ENCODE results near the gene NGFR.
A peak's percentile ranks its signal among the peaks of the same experiment; 100 is the strongest.
"Not testable (repeated sequence)": the region's sequence is repeated elsewhere in the genome, so short reads cannot be mapped to it uniquely, and the experiment has no call there.

Gene NGFR

DNA sequence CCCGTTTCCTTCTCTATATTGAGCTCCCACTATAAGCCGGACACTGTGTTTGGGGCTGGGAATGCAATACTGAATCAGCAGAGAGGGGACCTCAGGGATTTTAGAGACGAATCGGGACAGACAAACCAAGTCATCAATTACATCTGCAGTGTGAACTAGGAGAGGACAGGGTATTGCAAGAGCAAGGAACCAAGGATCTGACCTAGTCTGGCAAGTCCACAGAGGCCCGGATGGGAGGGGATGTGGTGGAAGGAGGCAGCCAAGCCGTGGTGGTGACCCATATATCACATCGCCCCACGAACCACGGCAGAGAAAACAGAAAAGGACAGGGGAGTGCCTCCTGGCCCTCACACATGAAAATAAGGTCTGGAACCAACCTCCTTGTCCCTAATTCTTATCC, 52.5 kb downstream of the NGFR start:
- no peak for DNase-seq

DNA sequence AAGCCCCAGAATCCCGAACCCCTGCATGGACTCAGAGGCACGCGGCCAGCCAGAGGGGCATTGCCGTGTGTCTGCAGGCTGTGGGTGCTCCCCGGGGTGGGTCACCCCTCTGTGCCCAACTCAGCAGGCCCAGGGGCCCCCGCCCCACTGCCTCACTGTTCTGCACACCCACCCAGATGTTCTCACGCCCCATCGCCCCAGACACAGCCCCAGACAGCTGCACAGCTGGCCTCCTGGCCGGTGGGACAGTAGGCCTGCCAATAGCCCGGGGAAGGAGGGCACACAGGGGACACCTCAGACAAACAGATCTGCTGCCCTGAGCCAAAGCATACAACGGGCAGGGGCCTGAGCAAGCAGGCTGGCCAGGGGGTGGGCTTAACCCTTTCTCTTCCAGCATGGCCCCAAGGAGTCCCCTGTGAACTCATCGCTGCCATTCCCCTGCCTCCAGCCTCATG, 53.0 kb downstream of the NGFR start:
- no peak for DNase-seq

DNA sequence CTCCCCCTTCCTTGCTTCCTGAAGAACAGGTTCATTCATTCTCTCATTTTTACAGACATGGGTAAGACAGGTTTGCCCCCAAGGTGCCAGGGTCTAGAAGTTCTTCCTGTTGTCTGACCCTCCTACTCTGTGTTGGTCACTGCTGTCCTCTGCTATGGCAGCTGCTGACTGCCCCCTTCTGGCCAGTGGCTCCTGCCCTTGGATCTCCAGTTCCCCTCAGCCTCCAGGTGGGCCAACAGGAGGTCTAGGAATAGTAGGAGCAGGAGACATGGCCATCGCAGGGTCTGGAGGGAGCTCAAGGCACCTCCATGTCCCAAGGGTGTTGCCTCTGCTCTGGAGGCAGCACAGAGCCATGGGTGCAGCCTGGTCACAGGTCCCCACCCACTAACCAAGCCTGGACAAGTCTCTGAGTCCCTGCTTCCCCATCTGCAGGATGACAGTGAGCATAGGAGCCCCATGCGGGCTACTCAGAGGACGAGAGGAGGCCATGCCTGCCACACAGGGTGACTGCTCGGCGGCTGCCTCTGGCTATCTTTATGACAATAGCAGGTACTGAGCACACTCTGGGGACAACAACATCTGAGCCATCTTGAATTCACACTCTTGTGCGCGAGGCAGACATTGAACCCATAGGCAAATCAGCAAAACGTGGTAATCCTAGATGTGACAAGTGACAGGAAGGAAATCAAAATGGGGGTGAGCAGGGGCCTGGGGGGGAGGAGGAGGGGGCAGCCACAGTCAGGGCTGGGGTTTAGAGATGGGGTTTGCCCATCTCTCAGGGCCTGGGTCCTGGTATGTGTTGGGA, 53.6 kb downstream of the NGFR start:
- no peak for DNase-seq

DNA sequence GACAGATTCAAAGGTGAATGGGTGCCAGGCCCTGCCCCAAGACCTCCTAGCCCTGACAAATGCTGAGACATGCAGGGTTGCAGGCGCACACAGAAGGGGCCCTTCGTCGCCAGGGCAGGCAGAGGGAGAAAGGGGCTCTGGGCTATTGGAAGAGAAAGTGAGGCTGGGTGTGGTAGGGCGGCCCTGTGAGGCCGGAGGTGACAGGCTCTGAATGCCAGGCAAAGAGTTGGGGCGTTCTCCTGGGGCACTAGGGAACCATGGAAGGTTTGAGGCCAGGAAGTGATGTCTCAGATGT, 54.2 kb downstream of the NGFR start:
- no peak for DNase-seq

DNA sequence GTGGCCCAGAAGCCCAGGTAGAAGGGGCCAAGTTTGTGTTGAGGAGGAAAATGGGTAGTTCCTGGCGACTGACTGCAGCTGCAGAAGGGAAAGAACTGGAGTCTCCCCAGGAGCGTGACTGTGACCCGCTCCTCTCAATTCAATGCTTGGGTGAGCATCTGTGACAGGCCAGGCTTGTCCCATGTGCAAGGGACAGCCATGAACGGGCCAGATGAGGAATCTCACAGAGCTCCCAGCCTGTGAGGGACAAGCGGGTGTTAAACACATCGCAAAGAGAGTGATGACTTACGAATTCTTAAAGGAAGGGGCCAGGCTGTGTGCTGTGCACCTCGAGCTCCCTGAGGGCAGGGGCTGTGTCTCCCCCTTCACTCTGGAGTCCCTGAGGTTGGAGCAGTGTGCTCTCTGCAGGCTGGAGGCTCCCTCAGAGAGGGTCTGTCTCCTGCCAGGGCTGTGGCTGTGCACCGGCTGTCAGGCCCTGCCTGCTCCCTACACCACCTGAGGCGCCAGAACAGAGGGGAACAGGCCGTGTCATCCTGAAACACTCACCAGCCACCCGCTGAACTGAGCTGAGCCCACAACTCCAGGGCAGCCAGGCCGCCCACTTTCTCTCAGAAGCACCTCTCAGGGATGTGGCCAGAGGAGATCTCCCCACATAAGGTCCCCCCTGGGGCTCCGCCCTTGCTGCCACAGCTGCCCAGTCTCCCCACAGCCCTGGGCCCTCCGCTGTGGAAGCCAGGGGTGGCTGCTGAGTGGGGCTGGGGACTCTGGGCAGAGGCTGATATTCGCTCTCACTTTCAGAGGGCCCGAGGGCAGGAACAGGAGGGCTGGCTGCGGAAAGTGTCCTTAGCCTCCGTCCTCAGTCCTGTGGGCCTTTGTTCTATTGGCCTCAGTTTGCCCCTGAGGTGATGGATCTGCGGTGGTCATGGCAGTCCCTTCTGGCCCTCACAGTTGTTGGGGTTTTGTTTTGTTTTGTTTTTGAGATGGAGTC, 54.9 kb downstream of the NGFR start:
- DNase-seq, result no peak

DNA sequence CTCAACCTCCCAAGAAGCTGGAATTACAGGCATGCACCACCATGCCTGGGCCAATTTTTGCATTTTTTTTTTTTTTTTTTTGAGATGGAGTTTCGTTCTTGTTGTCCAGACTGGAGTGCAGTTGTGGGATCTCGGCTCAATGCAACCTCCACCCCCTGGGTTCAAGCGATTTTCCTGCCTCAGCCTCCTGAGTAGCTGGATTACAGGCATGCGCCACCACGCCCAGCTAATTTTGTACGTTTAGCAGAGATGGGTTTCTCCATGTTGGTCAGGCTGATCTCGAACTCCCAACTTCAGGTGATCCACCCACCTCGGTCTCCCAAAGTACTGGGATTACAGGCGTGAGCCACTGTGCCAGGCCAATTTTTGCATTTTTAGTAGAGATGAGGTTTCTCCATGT, 55.7 kb downstream of the NGFR start:
- not testable (repeated sequence) for DNase-seq

DNA sequence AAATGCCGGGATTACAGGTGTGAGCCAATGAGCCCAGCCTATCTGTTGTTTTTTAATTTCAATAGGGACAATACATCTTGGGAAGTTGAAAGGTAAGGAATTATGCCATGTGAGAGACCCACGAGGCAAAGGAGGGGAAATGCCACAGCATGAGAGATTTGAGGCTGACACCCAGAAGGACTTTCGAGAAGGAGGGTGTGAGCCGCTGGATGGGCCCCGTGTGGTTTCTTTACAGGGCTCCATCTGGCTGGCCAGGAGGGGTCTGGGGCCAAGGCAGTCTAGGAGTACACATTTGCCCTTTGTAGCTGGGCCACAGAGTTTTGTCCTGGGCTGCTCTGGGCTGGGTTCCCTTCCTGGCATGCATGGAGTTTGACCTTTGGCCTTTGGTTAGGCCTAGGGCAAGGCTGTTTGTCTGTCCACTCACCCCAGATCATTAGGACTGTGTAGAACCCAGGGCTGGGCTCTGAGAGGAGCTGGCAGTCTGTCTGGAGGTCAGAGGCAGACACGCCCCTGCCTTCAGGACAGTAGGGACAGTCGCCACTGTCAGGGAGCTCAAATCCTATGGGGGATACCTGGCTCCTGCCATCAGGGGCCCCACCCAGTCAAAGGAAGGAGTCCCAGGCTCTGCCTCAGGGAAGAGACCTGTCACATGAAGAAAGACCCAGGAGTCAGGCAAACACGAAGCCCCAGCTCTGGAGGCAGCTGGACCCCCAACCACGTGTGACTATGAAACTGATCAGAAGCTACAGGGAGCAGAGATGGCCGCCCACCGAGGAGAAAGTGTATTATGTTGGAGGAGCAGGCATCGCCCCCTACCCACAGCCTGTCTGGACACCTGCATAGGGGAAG, 56.4 kb downstream of the NGFR start:
- no peak for DNase-seq

GRCh38 chr17:49552070-49552751, 57.1 kb downstream of the NGFR start:
- no peak for DNase-seq

DNA sequence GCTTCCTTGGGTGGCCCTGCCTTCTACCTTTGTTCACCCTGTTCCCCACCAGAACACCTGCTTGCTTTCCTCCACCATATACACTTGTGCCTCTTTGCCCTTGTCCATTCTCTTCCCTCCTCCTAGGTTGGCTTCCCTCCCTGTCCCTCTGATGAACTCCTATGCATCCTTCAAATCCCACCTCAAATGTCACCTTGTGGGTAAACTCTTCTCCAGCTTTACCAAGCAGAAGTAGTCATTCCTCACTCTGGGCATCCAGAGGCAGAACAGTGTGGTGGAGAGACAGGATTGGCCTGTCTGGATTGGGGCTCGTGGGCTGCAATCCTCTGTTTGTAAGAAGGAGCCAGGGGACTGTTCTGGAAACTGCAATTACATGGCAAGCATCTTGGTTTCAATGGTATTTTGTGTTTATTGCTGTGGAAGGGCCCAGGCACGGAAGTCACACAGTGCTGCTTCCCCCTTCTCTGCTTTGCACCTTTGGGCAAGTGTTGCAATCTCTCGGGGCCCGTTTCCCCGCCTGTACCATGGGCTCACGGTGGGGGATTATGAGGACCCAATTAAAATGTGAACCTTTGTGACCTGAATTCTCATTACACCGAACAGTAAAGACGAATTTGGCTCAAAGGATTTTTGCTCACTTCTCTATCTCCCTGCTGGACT, 58.7 kb downstream of the NGFR start:
- no peak for DNase-seq

DNA sequence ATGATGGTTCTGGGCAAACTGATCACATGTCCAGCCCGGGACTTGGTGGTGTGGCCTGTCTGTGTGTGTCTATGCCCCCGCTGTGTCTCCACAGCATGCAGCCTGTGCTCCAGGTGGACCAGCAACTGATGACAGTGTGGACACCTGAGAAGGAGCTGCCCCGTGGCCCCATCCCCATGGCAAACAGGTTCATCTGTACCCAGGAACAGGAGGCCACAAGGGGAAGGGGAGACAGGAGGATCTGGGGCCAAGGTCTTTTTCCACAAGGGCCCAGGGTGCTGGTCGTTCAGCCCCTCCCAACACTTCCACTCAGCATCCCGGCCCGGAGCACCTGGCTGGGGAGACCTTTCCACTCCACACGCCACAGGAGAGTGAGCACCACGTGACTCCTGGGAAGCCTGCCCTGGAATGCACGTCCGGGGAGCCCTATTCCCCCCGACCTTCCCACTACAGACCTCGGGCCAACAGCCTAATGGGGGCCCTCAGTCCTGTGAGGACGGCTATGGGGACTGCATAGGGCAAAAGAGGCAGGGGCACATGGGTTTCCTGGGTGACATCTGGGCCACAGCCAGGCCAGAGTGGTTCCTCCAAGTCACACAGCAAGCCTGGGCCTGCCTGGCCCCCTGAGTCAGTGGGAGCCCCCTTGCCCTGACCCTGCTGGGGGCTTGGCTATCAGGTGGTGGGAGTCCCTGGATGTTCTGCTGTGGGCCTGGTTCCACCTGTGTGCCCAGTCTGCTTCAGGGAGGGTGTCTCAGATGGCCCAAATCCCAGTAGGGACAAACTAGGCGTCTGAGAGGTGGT, 59.8 kb downstream of the NGFR start:
- no peak for DNase-seq

GRCh38 chr17:49555495-49556222, 60.6 kb downstream of the NGFR start:
- DNase-seq, result no peak

DNA sequence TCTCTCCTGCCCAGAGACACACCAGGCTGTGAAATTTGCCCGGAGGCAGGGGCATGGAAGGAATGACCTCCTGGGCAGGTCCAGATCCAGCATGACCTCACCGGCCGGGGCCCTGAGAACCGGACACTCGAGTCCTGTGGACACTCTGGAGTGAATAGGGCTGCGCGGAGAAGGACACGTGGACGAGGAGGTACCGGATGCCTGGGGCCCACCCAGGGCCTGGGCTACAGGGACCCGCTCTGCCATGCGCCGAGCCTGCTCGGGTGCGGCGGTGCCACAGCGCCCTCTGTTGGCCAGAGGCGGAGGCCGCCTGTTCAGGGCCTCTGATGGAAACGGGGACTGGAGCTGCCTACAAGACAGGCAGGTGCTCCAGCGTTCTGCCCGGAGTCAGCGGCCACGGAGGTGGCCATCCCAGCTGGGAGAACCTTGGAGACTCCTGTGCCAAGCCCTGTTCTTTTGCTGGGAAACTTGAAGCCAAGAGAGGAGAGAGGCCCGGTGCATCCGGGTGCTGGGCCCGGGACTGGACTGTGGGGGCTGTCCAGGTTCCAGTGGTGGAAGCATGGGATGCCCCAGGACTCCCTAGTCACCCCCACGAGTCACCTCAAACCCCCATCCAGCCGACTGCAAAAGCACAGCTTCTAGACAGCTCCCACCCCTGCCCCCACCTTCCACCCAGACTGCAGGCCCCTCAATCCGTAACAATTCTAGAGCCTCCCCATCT, 61.3 kb downstream of the NGFR start:
- peak; percentile 10 to 23 for DNase-seq

DNA sequence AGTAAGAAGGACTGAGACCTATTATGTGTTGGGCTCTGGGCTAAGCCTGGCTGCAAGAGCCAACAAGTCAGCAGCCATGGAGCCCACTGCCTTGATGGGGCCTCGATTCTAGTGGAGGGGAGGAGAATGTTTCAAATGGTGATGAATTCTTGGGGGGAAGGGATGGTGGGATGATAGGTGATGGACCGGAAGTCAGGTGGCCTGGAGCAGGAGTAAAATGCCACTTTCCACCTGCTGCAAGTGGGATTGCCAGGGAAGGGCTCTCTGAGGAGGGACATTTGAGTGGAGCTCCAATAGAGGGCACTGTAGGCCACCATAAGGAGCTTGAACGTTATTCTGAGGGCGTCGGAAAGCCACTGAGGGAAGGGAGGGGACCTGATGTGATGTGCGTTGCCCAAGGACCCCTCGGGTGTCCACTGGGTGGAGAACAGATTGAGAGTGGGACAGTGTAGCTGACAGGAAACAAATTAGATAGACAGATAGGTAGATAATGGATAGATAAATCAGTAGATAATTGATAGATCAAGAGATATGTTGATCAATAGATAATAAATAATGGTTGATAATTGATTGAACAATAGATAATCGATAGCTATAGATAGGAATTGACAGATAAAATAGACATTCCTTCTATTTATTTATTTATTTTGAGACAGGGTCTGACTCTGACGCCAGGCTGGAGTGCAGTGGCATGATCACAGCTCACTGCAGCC, 62.4 kb downstream of the NGFR start:
- no peak for DNase-seq
